H9 (cell line): ENCODE data around the gene SLC9A1. TPM values are rescaled to one million over a fixed set of nuclear protein-coding genes. Genes with fewer than 3 reads are reported as not detected.

Source experiments
- DNase-seq: peaks from one replicate; pipeline ENCODE4 v3.0.0-alpha.2; 2017
- H2AFZ ChIP-seq: one replicate; pipeline ENCODE4 v1.6.1; 2013; ENCODE audit warnings: mild to moderate bottlenecking, low read length, control low read depth, moderate library complexity
- H2AK5ac ChIP-seq: 2 replicates; pipeline ENCODE4 v1.6.1; 2013; ENCODE audit warnings: low read length, control low read depth, mixed read lengths; ENCODE audit not compliant: insufficient read length
- H2BK120ac ChIP-seq: one replicate; pipeline ENCODE4 v1.6.1; 2013; ENCODE audit warnings: low read depth, mild to moderate bottlenecking, low read length, control low read depth, inconsistent platforms; ENCODE audit not compliant: poor library complexity, severe bottlenecking
- H2BK12ac ChIP-seq: 2 replicates; pipeline ENCODE4 v1.6.1; 2013; ENCODE audit warnings: low read length, control low read depth, mixed read lengths, low read depth; ENCODE audit not compliant: insufficient read length
- H2BK15ac ChIP-seq: 2 replicates; pipeline ENCODE4 v1.6.1; 2013; ENCODE audit warnings: low read depth, low read length, control low read depth
- H2BK20ac ChIP-seq: one replicate; pipeline ENCODE4 v1.6.1; 2013; ENCODE audit warnings: low read depth, mild to moderate bottlenecking, low read length, control low read depth, inconsistent platforms; ENCODE audit not compliant: poor library complexity, severe bottlenecking
- H2BK5ac ChIP-seq: 2 replicates; pipeline ENCODE4 v1.6.1; 2013; ENCODE audit warnings: low read length, control low read depth, mixed read lengths; ENCODE audit not compliant: insufficient read length
- H3K14ac ChIP-seq: 2 replicates; pipeline ENCODE4 v1.6.1; 2013; ENCODE audit warnings: low read length, control low read depth; ENCODE audit not compliant: insufficient read depth
- H3K18ac ChIP-seq: 2 replicates; pipeline ENCODE4 v1.6.1; 2013; ENCODE audit warnings: low read depth, mild to moderate bottlenecking, mixed read lengths, low read length, control low read depth; ENCODE audit not compliant: insufficient read length
- H3K23ac ChIP-seq: 2 replicates; pipeline ENCODE4 v1.6.1; 2013; ENCODE audit warnings: low read length, control low read depth, mixed read lengths, low read depth; ENCODE audit not compliant: insufficient read length
- H3K23me2 ChIP-seq: 2 replicates; pipeline ENCODE4 v1.6.1; 2013; ENCODE audit warnings: low read depth, mild to moderate bottlenecking, mixed read lengths, low read length, control low read depth; ENCODE audit not compliant: insufficient read length, poor library complexity, severe bottlenecking
- H3K27ac ChIP-seq: 2 replicates; pipeline ENCODE4 v1.5.1; 2013; ENCODE audit warnings: low read length, control low read depth, mixed read lengths, low read depth; ENCODE audit not compliant: insufficient read length
- H3K27me3 ChIP-seq: 2 replicates; pipeline ENCODE4 v1.6.1; 2013; ENCODE audit warnings: low read length, control low read depth, inconsistent platforms; ENCODE audit not compliant: insufficient read depth
- H3K4ac ChIP-seq: 2 replicates; pipeline ENCODE4 v1.6.1; 2013; ENCODE audit warnings: low read depth, mild to moderate bottlenecking, control low read depth, inconsistent platforms, low read length, moderate library complexity
- H3K4me1 ChIP-seq: 2 replicates; pipeline ENCODE4 v1.6.1; 2013; ENCODE audit warnings: low read length, control low read depth, inconsistent platforms; ENCODE audit not compliant: insufficient read depth
- H3K4me2 ChIP-seq: 2 replicates; pipeline ENCODE4 v1.6.1; 2013; ENCODE audit warnings: low read length, control low read depth, mixed read lengths; ENCODE audit not compliant: insufficient read length, insufficient read depth
- H3K56ac ChIP-seq: 2 replicates; pipeline ENCODE4 v1.6.1; 2013; ENCODE audit warnings: low read depth, mild to moderate bottlenecking, mixed read lengths, low read length, control low read depth; ENCODE audit not compliant: insufficient read length
- H3K79me1 ChIP-seq: 2 replicates; pipeline ENCODE4 v1.6.1; 2013; ENCODE audit warnings: low read depth, mild to moderate bottlenecking, moderate library complexity, low read length, control low read depth, inconsistent platforms; ENCODE audit not compliant: insufficient read depth, poor library complexity, severe bottlenecking
- H3K79me2 ChIP-seq: 2 replicates; pipeline ENCODE4 v1.6.1; 2013; ENCODE audit warnings: low read length, control low read depth, inconsistent platforms; ENCODE audit not compliant: insufficient read depth
- H3K9ac ChIP-seq: 2 replicates; pipeline ENCODE4 v1.6.1; 2013; ENCODE audit warnings: low read length, control low read depth, mixed read lengths; ENCODE audit not compliant: insufficient read length; ENCODE audit errors: extremely low read depth
- H3K9me3 ChIP-seq: one replicate; pipeline ENCODE4 v1.6.1; 2013; ENCODE audit warnings: low read depth, low read length, inconsistent platforms; ENCODE audit not compliant: control insufficient read depth
- H3T11ph ChIP-seq: one replicate; pipeline ENCODE4 v1.6.1; 2013; ENCODE audit warnings: mild to moderate bottlenecking, low read length, control low read depth, inconsistent platforms
- H4K20me1 ChIP-seq: one replicate; pipeline ENCODE4 v1.6.1; 2013; ENCODE audit not compliant: control insufficient read depth, insufficient read length, insufficient read depth
- H4K5ac ChIP-seq: 2 replicates; pipeline ENCODE4 v1.6.1; 2013; ENCODE audit warnings: low read depth, mild to moderate bottlenecking, mixed read lengths, low read length, control low read depth; ENCODE audit not compliant: insufficient read length
- H4K8ac ChIP-seq: replicated peaks from 2 replicates; pipeline ENCODE4 v1.6.1; 2013; ENCODE audit warnings: low read length, control low read depth, mixed read lengths, low read depth; ENCODE audit not compliant: insufficient read length
- H4K91ac ChIP-seq: 2 replicates; pipeline ENCODE4 v1.6.1; 2013; ENCODE audit warnings: low read depth, mild to moderate bottlenecking, moderate library complexity, mixed read lengths, low read length, control low read depth; ENCODE audit not compliant: insufficient read length
- H3K27ac Mint-ChIP-seq, 3 experiments: 2 replicates in 2 of 3; 3 replicates in 1 of 3; pipeline ENCODE4 v1.8.0; 2020 to 2021; ENCODE audit warnings: mixed read lengths in 3 of 3, mild to moderate bottlenecking in 1 of 3, moderate library complexity in 1 of 3
- H3K27me3 Mint-ChIP-seq: 2 replicates; pipeline ENCODE4 v1.8.0; 2021; ENCODE audit warnings: low read depth, mild to moderate bottlenecking, moderate library complexity, mixed read lengths
- H3K36me3 Mint-ChIP-seq, 3 experiments: 2 replicates in 2 of 3; 3 replicates in 1 of 3; pipeline ENCODE4 v1.8.0; 2020 to 2021; ENCODE audit warnings: low read depth in 3 of 3, mixed read lengths in 3 of 3; ENCODE audit not compliant: insufficient read depth in 1 of 3
- H3K4me1 Mint-ChIP-seq, 2 experiments: 2 replicates each; pipeline ENCODE4 v1.8.0; 2020; ENCODE audit warnings: mixed read lengths in 2 of 2
- H3K4me3 Mint-ChIP-seq, 2 experiments: 2 replicates in 1 of 2; 3 replicates in 1 of 2; pipeline ENCODE4 v1.8.0; 2020 to 2021; ENCODE audit warnings: mild to moderate bottlenecking in 2 of 2, mixed read lengths in 2 of 2, moderate library complexity in 1 of 2
- H3K9me3 Mint-ChIP-seq, 2 experiments: 2 replicates in 1 of 2; 3 replicates in 1 of 2; pipeline ENCODE4 v1.8.0; 2020; ENCODE audit warnings: mild to moderate bottlenecking in 2 of 2, mixed read lengths in 2 of 2, moderate library complexity in 1 of 2
- CTCF ChIP-seq: fragments of 200-600 bp; sonication (generic); conservative IDR thresholded peaks from 3 replicates; pipeline ENCODE4 v1.8.0; 2021; ENCODE audit warnings: antibody characterized with exemption, mild to moderate bottlenecking
- WGBS: extraction: QIAGEN DNeasy Blood & Tissue Kit; methylation state at CpG from one replicate; pipeline ENCODE4 v1.1.7; 2013; ENCODE audit warnings: missing lambda C conversion rate, low lambda C conversion rate, mixed read lengths; ENCODE audit not compliant: insufficient read length; ENCODE audit errors: extremely low coverage; 5-methylcytosine and 5-hydroxymethylcytosine counted together
- total RNA-seq: library from RNA; stranded (reverse); gene quantifications from 2 replicates; pipeline ENCODE4 v1.2.1, GENCODE V29; 2021

SLC9A1 gene
- total RNA-seq, 1 experiment from 2014 or later = 20.8 TPM

DNA sequence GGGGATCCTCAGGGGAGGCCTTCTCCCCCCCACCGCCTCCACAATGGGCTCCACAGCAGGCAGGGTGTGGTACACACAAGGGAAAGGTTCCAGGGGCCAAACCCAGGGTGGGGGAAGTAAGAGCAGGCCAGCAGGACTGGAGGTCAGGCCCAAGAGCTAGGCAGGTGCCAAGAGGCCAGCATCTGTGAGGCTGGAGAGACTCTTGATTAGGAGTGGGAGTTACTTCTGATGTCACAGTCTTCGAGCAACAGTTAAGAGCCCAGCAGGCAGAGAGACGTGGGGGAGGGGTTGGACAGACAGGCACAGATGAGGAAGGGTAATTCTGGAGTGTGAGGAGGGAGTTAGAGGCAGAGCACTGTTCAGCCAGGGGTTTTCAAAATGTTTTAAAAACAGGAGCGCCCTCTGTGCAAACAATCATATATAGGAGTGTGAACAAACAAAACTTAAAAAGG lies 55.8 kb downstream of the SLC9A1 start:
- no peaks in the 10 kb centered on the region for H3K27me3 Mint-ChIP-seq
- H3K4me1 Mint-ChIP-seq = peaks cover 22 to 23% of the 10 kb centered on the region in 2 experiments
- no peak overlapping the region for H4K5ac ChIP-seq
- no peak overlapping the region for H3K4ac ChIP-seq
- H2BK20ac ChIP-seq = no peak overlapping the region
- H3K18ac ChIP-seq = no peak overlapping the region
- no peak overlapping the region for H4K91ac ChIP-seq
- H2AFZ ChIP-seq = no peak overlapping the region
- H2BK5ac ChIP-seq = no peak overlapping the region
- H3K4me3 Mint-ChIP-seq = no peak overlapping the region; a peak in 2 of 5 replicates
- H3K79me2 ChIP-seq = no peaks in the 10 kb centered on the region
- H4K8ac ChIP-seq = no peak overlapping the region
- no peak overlapping the region for H3T11ph ChIP-seq
- DNase-seq = no peak
- no peak overlapping the region for H3K27ac ChIP-seq
- H3K23me2 ChIP-seq = no peaks in the 10 kb centered on the region
- no peak overlapping the region for H3K9ac ChIP-seq
- H3K9me3 ChIP-seq = no peaks in the 10 kb centered on the region
- H3K79me1 ChIP-seq = no peaks in the 10 kb centered on the region
- H3K36me3 Mint-ChIP-seq = no peaks in the 10 kb centered on the region
- TF ChIP-seq CTCF = no peak
- WGBS = no CpG with 5 or more reads among the region's 4 CpGs
- no peaks in the 10 kb centered on the region for H4K20me1 ChIP-seq
- no peak overlapping the region for H2AK5ac ChIP-seq
- H3K27me3 ChIP-seq = no peaks in the 10 kb centered on the region
- no peak overlapping the region for H2BK120ac ChIP-seq
- no peak overlapping the region for H3K4me2 ChIP-seq
- H3K4me1 ChIP-seq = no peaks in the 10 kb centered on the region
- H3K23ac ChIP-seq = no peak overlapping the region
- no peak overlapping the region for H3K56ac ChIP-seq
- H2BK15ac ChIP-seq = no peak overlapping the region
- peak overlapping the region; percentile 6 to 79 (median 21); a peak in 6 of 7 replicates for H3K27ac Mint-ChIP-seq
- no peaks in the 10 kb centered on the region; a peak in 1 of 5 replicates for H3K9me3 Mint-ChIP-seq
- no peak overlapping the region for H3K14ac ChIP-seq
- no peak overlapping the region for H2BK12ac ChIP-seq
